Progenitor cell of endocrine pancreas (in vitro differentiated cells): ENCODE data around the gene MTCH1. TPM values are rescaled to one million over a fixed set of nuclear protein-coding genes. Genes with fewer than 3 reads are reported as not detected.

Experiments used
- DNase-seq: peaks from one replicate; pipeline ENCODE4 v3.0.0; 2021; ENCODE audit warnings: low spot score; ENCODE audit not compliant: unreplicated experiment
- H3K27ac Mint-ChIP-seq: 2 replicates; pipeline ENCODE4 v1.8.0; 2021; ENCODE audit warnings: mild to moderate bottlenecking, moderate library complexity, mixed read lengths
- H3K27me3 Mint-ChIP-seq: 2 replicates; pipeline ENCODE4 v1.8.0; 2021; ENCODE audit warnings: mixed read lengths
- H3K36me3 Mint-ChIP-seq: 2 replicates; pipeline ENCODE4 v1.8.0; 2022; ENCODE audit warnings: mixed read lengths; ENCODE audit not compliant: insufficient read depth
- H3K4me1 Mint-ChIP-seq: 2 replicates; pipeline ENCODE4 v1.8.0; 2021; ENCODE audit warnings: low read depth, mixed read lengths
- H3K4me3 Mint-ChIP-seq: 2 replicates; pipeline ENCODE4 v1.8.0; 2021; ENCODE audit warnings: low read depth, mild to moderate bottlenecking, moderate library complexity, mixed read lengths
- H3K9me3 Mint-ChIP-seq: 2 replicates; pipeline ENCODE4 v1.8.0; 2021; ENCODE audit warnings: low read depth, mixed read lengths
- CTCF ChIP-seq: fragments of 200-600 bp; sonication (generic); IDR thresholded peaks from one replicate; pipeline ENCODE4 v1.5.0; 2021; ENCODE audit warnings: antibody characterized with exemption, mild to moderate bottlenecking; ENCODE audit not compliant: unreplicated experiment
- total RNA-seq: library from RNA; stranded (reverse); gene quantifications from 2 replicates; pipeline ENCODE4 v1.2.1, GENCODE V29; 2021

The MTCH1 gene
- total RNA-seq, 1 donor from 2014 or later = 145 TPM

GRCh38 chr6:37030599-37030998 lies 44.6 kb upstream of the MTCH1 start:
- DNase-seq = no peak
- Mint-ChIP-seq H3K27ac (no peak overlapping the region), H3K4me3 (no peak overlapping the region), H3K36me3 (no peaks in the 10 kb centered on the region), H3K27me3 (peaks cover 7% of the 10 kb centered on the region), H3K4me1 (no peaks in the 10 kb centered on the region), H3K9me3 (peaks cover 3% of the 10 kb centered on the region)
- TF ChIP-seq CTCF = no peak

- DNase-seq = peak; percentile 51
- H3K4me1 Mint-ChIP-seq = peaks cover 2% of the 10 kb centered on the region
- no peaks in the 10 kb centered on the region for H3K36me3 Mint-ChIP-seq
- peak; percentile 76 for TF ChIP-seq CTCF
- H3K27ac Mint-ChIP-seq = peak overlapping the region; percentile 15
- no peak overlapping the region for H3K4me3 Mint-ChIP-seq
- H3K9me3 Mint-ChIP-seq = peaks cover 3% of the 10 kb centered on the region
- peaks cover 11% of the 10 kb centered on the region for H3K27me3 Mint-ChIP-seq
Measured at GRCh38 chr6:37029249-37029971, 43.4 kb upstream of the MTCH1 start.

- Mint-ChIP-seq H3K36me3 (no peaks in the 10 kb centered on the region), H3K27ac (no peak overlapping the region), H3K4me3 (no peak overlapping the region), H3K27me3 (peaks cover 8% of the 10 kb centered on the region), H3K4me1 (peaks cover 12% of the 10 kb centered on the region), H3K9me3 (peaks cover 3% of the 10 kb centered on the region)
- no peak for DNase-seq
- TF ChIP-seq CTCF = no peak
Measured at GRCh38 chr6:37027811-37028469, 41.9 kb upstream of the MTCH1 start.

GRCh38 chr6:37027036-37027720 lies 41.2 kb upstream of the MTCH1 start:
- peaks cover 3% of the 10 kb centered on the region for H3K9me3 Mint-ChIP-seq
- no peak for DNase-seq
- peaks cover 17% of the 10 kb centered on the region for H3K4me1 Mint-ChIP-seq

More at GRCh38 chr6:37027036-37027720, 41.2 kb upstream of the MTCH1 start:
- peaks cover 8% of the 10 kb centered on the region for H3K27me3 Mint-ChIP-seq
- TF ChIP-seq CTCF = no peak
- H3K4me3 Mint-ChIP-seq = no peak overlapping the region
- H3K27ac Mint-ChIP-seq = no peak overlapping the region
- H3K36me3 Mint-ChIP-seq = no peaks in the 10 kb centered on the region
